ENCODE results near the gene PREPL.

The PREPL gene

DNA sequence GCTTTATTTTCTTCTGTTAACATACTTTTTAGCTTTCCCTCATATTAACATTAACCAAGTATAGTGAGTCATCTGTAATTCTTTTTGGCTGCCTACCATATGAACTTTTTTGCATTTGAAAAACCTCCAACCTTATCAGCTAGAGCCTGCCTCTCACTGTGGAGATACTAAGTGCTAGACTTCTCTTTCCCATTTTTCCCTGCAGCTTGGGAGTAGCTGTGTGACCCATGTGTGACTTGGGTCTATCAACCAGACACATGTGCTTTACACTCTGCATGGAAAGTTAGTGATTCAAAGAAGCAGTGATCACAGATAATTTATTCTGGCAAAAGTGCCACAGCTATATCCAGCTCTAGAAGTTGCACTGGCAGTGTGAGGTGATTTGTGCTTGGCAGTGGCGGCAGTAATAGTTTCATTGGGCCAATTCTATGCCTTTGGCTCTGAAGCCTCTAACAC is 36.3 kb downstream of the PREPL start:
- Histone ChIP-seq H3K4me2 (ENCODE audit: low read depth, low read length, poor library complexity, severe bottlenecking) (no peak overlapping the region), H3K4me3 (ENCODE audit: insufficient read depth, low read length, poor library complexity, severe bottlenecking) (no peak overlapping the region), H3K36me3 (ENCODE audit: low read length) (peaks cover 22% of the 10 kb centered on the region; the same call in 1 of the 2 replicates), H3K9ac (ENCODE audit: low read length) (no peak overlapping the region), H2AFZ (ENCODE audit: low read depth, low read length, severe bottlenecking) (no peak overlapping the region), H3K27me3 (ENCODE audit: low read length) (no peaks in the 10 kb centered on the region), H3K27ac (ENCODE audit: low read depth, low read length) (no peak overlapping the region), H3F3A (ENCODE audit: insufficient read depth) (no peaks in the 10 kb centered on the region), H3K9me2 (replicated peaks; ENCODE audit: insufficient read depth, low read length) (no peaks in the 10 kb centered on the region), H3K9me3 (ENCODE audit: insufficient read depth, low read length) (no peaks in the 10 kb centered on the region), H4K20me1 (ENCODE audit: low read depth, low read length) (no peaks in the 10 kb centered on the region), H3K79me2 (ENCODE audit: insufficient read depth, low read length) (no peaks in the 10 kb centered on the region)
- TF ChIP-seq, protein P1, sequence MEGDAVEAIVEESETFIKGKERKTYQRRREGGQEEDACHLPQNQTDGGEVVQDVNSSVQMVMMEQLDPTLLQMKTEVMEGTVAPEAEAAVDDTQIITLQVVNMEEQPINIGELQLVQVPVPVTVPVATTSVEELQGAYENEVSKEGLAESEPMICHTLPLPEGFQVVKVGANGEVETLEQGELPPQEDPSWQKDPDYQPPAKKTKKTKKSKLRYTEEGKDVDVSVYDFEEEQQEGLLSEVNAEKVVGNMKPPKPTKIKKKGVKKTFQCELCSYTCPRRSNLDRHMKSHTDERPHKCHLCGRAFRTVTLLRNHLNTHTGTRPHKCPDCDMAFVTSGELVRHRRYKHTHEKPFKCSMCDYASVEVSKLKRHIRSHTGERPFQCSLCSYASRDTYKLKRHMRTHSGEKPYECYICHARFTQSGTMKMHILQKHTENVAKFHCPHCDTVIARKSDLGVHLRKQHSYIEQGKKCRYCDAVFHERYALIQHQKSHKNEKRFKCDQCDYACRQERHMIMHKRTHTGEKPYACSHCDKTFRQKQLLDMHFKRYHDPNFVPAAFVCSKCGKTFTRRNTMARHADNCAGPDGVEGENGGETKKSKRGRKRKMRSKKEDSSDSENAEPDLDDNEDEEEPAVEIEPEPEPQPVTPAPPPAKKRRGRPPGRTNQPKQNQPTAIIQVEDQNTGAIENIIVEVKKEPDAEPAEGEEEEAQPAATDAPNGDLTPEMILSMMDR (IDR thresholded peaks at IDR 0.05; ENCODE audit: insufficient read depth, low read length, poor library complexity, severe bottlenecking): no peak
- TF ChIP-seq EZH2phosphoT487 (conservative IDR thresholded peaks at IDR 0.05; ENCODE audit: low read length): no peak

DNA sequence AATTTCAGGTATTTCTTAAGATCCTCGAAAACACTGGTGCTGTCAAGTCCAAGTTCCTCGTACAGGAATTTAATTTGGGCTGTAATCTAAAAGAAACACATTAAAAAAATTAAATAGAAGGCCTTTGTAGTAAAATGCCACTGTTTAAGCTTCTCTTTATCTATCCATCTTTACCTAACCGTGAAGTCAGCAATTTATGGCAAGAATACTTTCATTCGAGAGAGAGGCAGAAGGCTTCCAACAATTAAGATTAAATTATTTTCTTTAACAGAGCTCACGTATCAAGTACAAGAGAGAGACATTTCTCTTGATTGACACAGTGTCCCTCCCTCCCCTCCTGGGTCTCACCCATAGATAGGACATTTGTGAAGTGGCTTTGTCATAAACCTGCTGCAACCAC is 39.9 kb downstream of the PREPL start:
- Histone ChIP-seq H3K9me2 (replicated peaks; ENCODE audit: insufficient read depth, low read length) (no peaks in the 10 kb centered on the region), H3K9ac (ENCODE audit: low read length) (no peak overlapping the region), H3F3A (ENCODE audit: insufficient read depth) (no peaks in the 10 kb centered on the region), H2AFZ (ENCODE audit: low read depth, low read length, severe bottlenecking) (no peak overlapping the region), H3K36me3 (ENCODE audit: low read length) (peaks cover 22% of the 10 kb centered on the region; the same call in 1 of the 2 replicates), H3K4me2 (ENCODE audit: low read depth, low read length, poor library complexity, severe bottlenecking) (no peak overlapping the region), H3K4me3 (ENCODE audit: insufficient read depth, low read length, poor library complexity, severe bottlenecking) (no peak overlapping the region), H3K9me3 (ENCODE audit: insufficient read depth, low read length) (no peaks in the 10 kb centered on the region), H3K27me3 (ENCODE audit: low read length) (no peaks in the 10 kb centered on the region), H3K79me2 (ENCODE audit: insufficient read depth, low read length) (no peaks in the 10 kb centered on the region), H4K20me1 (ENCODE audit: low read depth, low read length) (no peaks in the 10 kb centered on the region), H3K27ac (ENCODE audit: low read depth, low read length) (no peak overlapping the region)
- TF ChIP-seq EZH2phosphoT487 (conservative IDR thresholded peaks at IDR 0.05; ENCODE audit: low read length): no peak
- TF ChIP-seq, protein P1 (IDR thresholded peaks at IDR 0.05; ENCODE audit: insufficient read depth, low read length, poor library complexity, severe bottlenecking): no peak

DNA sequence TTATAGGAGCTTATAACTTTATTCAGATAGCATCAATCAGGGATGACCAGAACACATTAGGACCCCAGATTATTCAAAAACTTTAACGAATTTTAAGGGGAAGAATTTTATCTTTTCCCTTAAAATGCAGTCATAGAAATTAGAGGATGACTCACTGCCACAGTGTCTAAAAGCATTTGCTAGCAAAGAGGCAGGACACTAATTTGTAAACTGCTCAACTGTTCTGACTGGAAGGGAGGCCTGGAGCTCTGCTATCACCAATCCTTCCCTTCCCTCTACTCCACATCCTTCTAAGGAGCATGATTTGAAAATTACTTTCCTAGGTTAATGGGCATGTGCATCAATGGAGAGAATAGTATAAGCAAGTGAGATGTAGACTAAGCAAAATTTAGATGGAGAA is 40.5 kb downstream of the PREPL start:
- TF ChIP-seq, protein P1 (IDR thresholded peaks at IDR 0.05; ENCODE audit: insufficient read depth, low read length, poor library complexity, severe bottlenecking): no peak
- TF ChIP-seq EZH2phosphoT487 (conservative IDR thresholded peaks at IDR 0.05; ENCODE audit: low read length): no peak
- Histone ChIP-seq H4K20me1 (ENCODE audit: low read depth, low read length) (no peaks in the 10 kb centered on the region), H2AFZ (ENCODE audit: low read depth, low read length, severe bottlenecking) (no peak overlapping the region), H3K79me2 (ENCODE audit: insufficient read depth, low read length) (no peaks in the 10 kb centered on the region), H3K27me3 (ENCODE audit: low read length) (no peaks in the 10 kb centered on the region), H3K27ac (ENCODE audit: low read depth, low read length) (no peak overlapping the region), H3K9ac (ENCODE audit: low read length) (no peak overlapping the region), H3K36me3 (ENCODE audit: low read length) (peaks cover 22% of the 10 kb centered on the region; the same call in 1 of the 2 replicates), H3F3A (ENCODE audit: insufficient read depth) (no peaks in the 10 kb centered on the region), H3K4me2 (ENCODE audit: low read depth, low read length, poor library complexity, severe bottlenecking) (no peak overlapping the region), H3K9me2 (replicated peaks; ENCODE audit: insufficient read depth, low read length) (no peaks in the 10 kb centered on the region), H3K9me3 (ENCODE audit: insufficient read depth, low read length) (no peaks in the 10 kb centered on the region), H3K4me3 (ENCODE audit: insufficient read depth, low read length, poor library complexity, severe bottlenecking) (no peak overlapping the region)

All from SU-DHL-6 (cell line).